GM23248 (cell line): Measurements from ENCODE around the gene DAB2IP. TPM values are rescaled to one million over a fixed set of nuclear protein-coding genes. Genes with fewer than 3 reads are reported as not detected.

Experiments
- DNase-seq: peaks from one replicate; pipeline ENCODE4 v3.0.0-alpha.2; 2015
- H2AFZ ChIP-seq: fragments of 200-600 bp; sonication (generic); 2 replicates; pipeline ENCODE4 v1.6.1; 2016; ENCODE audit warnings: antibody characterized with exemption
- H3F3A ChIP-seq: fragments of 200-600 bp; sonication (generic); 2 replicates; pipeline ENCODE4 v1.6.1; 2016; ENCODE audit warnings: mild to moderate bottlenecking, antibody characterized with exemption, mixed run types; ENCODE audit not compliant: insufficient read depth
- H3K27ac ChIP-seq: fragments of 200-600 bp; sonication (generic); 2 replicates; pipeline ENCODE4 v1.5.1; 2016; ENCODE audit warnings: mild to moderate bottlenecking
- H3K27me3 ChIP-seq: fragments of 200-600 bp; sonication (generic); replicated peaks from 2 replicates; pipeline ENCODE4 v1.6.1; 2016; ENCODE audit warnings: mild to moderate bottlenecking; ENCODE audit not compliant: insufficient read depth
- H3K36me3 ChIP-seq: fragments of 200-600 bp; sonication (generic); 2 replicates; pipeline ENCODE4 v1.6.1; 2016; ENCODE audit warnings: low read depth, mild to moderate bottlenecking
- H3K4me1 ChIP-seq: fragments of 200-600 bp; sonication (generic); 2 replicates; pipeline ENCODE4 v1.6.1; 2016; ENCODE audit warnings: mild to moderate bottlenecking; ENCODE audit not compliant: insufficient read depth
- H3K4me2 ChIP-seq: fragments of 200-600 bp; sonication (generic); one replicate; pipeline ENCODE4 v1.6.1; 2016; ENCODE audit warnings: mild to moderate bottlenecking; ENCODE audit not compliant: unreplicated experiment
- H3K4me3 ChIP-seq: fragments of 200-600 bp; sonication (generic); 2 replicates; pipeline ENCODE4 v1.5.1; 2016; ENCODE audit warnings: mild to moderate bottlenecking
- H3K79me2 ChIP-seq: fragments of 200-600 bp; sonication (generic); 2 replicates; pipeline ENCODE4 v1.6.1; 2016; ENCODE audit warnings: mild to moderate bottlenecking; ENCODE audit not compliant: insufficient read depth
- H3K9ac ChIP-seq: fragments of 200-600 bp; sonication (generic); 2 replicates; pipeline ENCODE4 v1.6.1; 2016; ENCODE audit warnings: mild to moderate bottlenecking
- H3K9me2 ChIP-seq: fragments of 200-600 bp; sonication (generic); 2 replicates; pipeline ENCODE4 v1.6.1; 2016; ENCODE audit warnings: mixed run types, mild to moderate bottlenecking, moderate library complexity; ENCODE audit not compliant: insufficient read depth
- H3K9me3 ChIP-seq: fragments of 200-600 bp; sonication (generic); one replicate; pipeline ENCODE4 v1.6.1; 2017; ENCODE audit warnings: low read depth
- H4K20me1 ChIP-seq: fragments of 200-600 bp; sonication (generic); 2 replicates; pipeline ENCODE4 v1.6.0; 2016; ENCODE audit not compliant: insufficient read depth
- EZH2 ChIP-seq: fragments of 200-600 bp; sonication (generic); IDR thresholded peaks from 2 replicates; pipeline ENCODE4 v1.6.1; 2018; ENCODE audit warnings: antibody characterized with exemption, mild to moderate bottlenecking; ENCODE audit not compliant: insufficient read depth, poor library complexity, severe bottlenecking
- EZH2phosphoT487 ChIP-seq: fragments of 200-600 bp; sonication (generic); IDR thresholded peaks from 2 replicates; pipeline ENCODE4 v1.6.1; 2018; ENCODE audit warnings: antibody characterized with exemption, moderate library complexity, mild to moderate bottlenecking, low read depth; ENCODE audit not compliant: insufficient read depth
- WGBS, 2 experiments: methylation state at CpG; one replicate each; pipeline ENCODE4 v1.1.6; 2015 to 2017; ENCODE audit warnings: low lambda C conversion rate in 2 of 2, low coverage in 1 of 2; ENCODE audit errors: missing lambda C conversion rate in 2 of 2; 5-methylcytosine and 5-hydroxymethylcytosine counted together
- in situ Hi-C: fragments of 300-500 bp; cut with MboI; formaldehyde crosslinking; loops from 2 replicates; pipeline ENCODE4 v1.15.0; 2020
- polyA plus RNA-seq: library from polyadenylated mRNA; unstranded; fragments of >200 nt; fragmentation: Nextera tagmentation; extraction: Ambion mirVana; gene quantifications from 2 replicates; pipeline ENCODE4 v1.2.1, GENCODE V29; 2016
- total RNA-seq: library from RNA; depleted of rRNA; stranded (reverse); fragments of >200 nt; shearing (Covaris generic); gene quantifications from 2 replicates; pipeline ENCODE4 v1.2.3, GENCODE V29; 2014

DAB2IP gene
- total and polyA plus RNA-seq, 2 experiments from 2014 or later = 2.6 to 19.7 TPM

DNA sequence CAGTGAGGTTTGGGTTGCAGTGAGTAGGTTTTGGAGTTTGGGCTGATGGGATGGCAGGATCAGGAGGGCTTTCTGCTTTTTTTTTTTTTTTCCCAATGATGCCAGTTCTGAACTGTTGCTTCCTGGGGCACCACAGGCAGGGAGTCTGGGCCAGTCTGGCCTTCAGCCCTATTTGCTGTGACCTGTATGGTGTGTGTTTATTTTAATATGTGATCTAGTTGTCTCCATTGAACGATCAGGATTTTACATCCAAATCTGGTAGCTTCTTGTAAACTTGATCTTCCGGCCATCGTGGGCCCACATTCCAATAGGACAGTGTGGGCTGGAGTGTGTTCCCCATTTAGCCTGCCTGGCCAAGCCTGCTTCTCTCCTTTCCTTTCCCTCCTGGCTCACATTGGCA is 25.8 kb upstream of the DAB2IP start:
- H3K4me3 ChIP-seq = no peak overlapping the region
- no peak for TF ChIP-seq EZH2
- TF ChIP-seq EZH2phosphoT487 = no peak
- H3K27ac ChIP-seq = no peak overlapping the region
- H2AFZ ChIP-seq = no peak overlapping the region
- no peaks in the 10 kb centered on the region for H3K9me3 ChIP-seq
- no peaks in the 10 kb centered on the region for H3K4me1 ChIP-seq
- no peaks in the 10 kb centered on the region for H3K27me3 ChIP-seq
- H3K4me2 ChIP-seq = no peak overlapping the region
- no peak overlapping the region for H3K9ac ChIP-seq
- in situ Hi-C loops = no loop called here
- DNase-seq = no peak
- H3F3A ChIP-seq = no peaks in the 10 kb centered on the region
- no peaks in the 10 kb centered on the region for H3K9me2 ChIP-seq
- H3K36me3 ChIP-seq = no peaks in the 10 kb centered on the region
- H3K79me2 ChIP-seq = no peaks in the 10 kb centered on the region
- no peaks in the 10 kb centered on the region for H4K20me1 ChIP-seq
- 85 to 86% methylated on average over 3 of the region's 3 CpGs for WGBS, 2 experiments

DNA sequence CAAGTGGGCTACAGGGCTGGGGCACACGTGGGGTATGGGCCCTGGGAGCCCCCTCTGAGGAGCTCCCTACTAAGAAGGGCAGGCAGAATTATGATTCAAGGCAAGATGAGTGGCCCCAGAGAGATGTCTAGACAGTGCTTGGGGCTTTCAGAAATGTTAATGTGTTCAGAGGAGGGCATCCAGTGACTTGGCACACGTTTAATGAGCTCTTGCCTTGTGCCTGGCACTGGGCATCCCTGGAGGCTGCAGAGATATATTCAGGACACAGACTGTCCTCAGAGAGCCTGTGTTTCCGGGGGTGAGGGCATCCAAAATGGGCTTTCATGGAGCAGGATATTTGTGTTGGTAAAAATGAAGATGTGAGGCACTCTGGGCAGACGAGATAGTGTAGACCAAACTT is 25.4 kb upstream of the DAB2IP start:
- no peak for TF ChIP-seq EZH2
- no peak overlapping the region for H3K27ac ChIP-seq
- no peak for DNase-seq
- no peaks in the 10 kb centered on the region for H3K79me2 ChIP-seq
- H3K4me2 ChIP-seq = no peak overlapping the region
- no peak overlapping the region for H3K9ac ChIP-seq
- no peaks in the 10 kb centered on the region for H3F3A ChIP-seq
- H3K4me3 ChIP-seq = no peak overlapping the region
- no peaks in the 10 kb centered on the region for H3K27me3 ChIP-seq
- no peaks in the 10 kb centered on the region for H4K20me1 ChIP-seq
- H3K9me2 ChIP-seq = no peaks in the 10 kb centered on the region
- no peaks in the 10 kb centered on the region for H3K9me3 ChIP-seq
- H3K4me1 ChIP-seq = no peaks in the 10 kb centered on the region
- no peak overlapping the region for H2AFZ ChIP-seq
- H3K36me3 ChIP-seq = no peaks in the 10 kb centered on the region
- WGBS, 2 experiments = 68 to 70% methylated on average over 4 of the region's 4 CpGs
- in situ Hi-C loops = no loop called here

DNA sequence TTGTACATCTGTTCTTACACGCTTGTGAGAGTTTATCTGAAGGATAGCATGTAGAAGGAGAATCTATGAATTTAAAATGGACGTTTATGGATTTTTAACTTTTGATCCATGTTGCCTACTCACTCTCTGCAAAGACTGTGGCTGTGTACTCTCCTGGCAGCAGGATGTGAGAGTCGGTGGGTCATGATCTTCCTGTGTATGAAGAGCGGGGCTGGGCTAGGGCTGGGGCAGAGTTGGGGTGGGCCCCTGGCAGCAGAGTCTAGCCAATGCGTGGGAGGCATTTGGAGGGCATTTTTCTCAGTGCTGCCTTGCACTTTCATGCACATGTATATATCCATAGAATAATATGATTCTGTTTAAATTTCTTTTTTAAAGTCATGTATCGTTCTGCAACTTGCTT is 24.0 kb upstream of the DAB2IP start:
- Histone ChIP-seq H3K4me2 (no peak overlapping the region), H3K27me3 (no peaks in the 10 kb centered on the region), H3K9ac (no peak overlapping the region), H3K79me2 (no peaks in the 10 kb centered on the region), H3F3A (no peaks in the 10 kb centered on the region), H3K9me2 (no peaks in the 10 kb centered on the region), H2AFZ (no peak overlapping the region), H3K36me3 (no peaks in the 10 kb centered on the region), H3K9me3 (no peaks in the 10 kb centered on the region), H4K20me1 (no peaks in the 10 kb centered on the region), H3K4me3 (no peak overlapping the region), H3K4me1 (no peaks in the 10 kb centered on the region), H3K27ac (no peak overlapping the region)
- 85 to 86% methylated on average over 6 of the region's 6 CpGs for WGBS, 2 experiments
- TF ChIP-seq EZH2 (no peak), EZH2phosphoT487 (no peak)
- DNase-seq = no peak
- in situ Hi-C loops = no loop called here

DNA sequence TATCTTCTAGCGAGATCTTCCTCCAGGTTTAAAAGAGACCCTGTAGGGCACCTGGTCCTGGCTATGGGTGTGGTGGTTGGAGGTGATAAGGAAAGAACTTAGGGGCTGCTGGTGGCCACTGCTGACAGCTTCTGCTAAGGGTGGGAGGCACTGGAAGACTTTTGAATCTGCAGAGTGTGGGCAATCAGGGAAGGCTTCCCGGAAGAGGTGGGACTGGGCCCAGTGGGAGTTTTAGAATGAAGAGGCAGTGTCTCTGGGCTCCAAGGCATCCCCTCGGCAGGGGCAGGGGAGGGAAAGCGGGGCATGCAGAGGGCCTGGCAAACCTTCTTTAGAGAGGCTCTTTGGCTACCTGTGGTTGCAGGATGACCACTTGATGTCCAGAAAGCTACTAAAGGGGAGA is 23.0 kb upstream of the DAB2IP start:
- in situ Hi-C loops = no loop called here
- Histone ChIP-seq H3K9ac (no peak overlapping the region), H3K27me3 (no peaks in the 10 kb centered on the region), H3F3A (no peaks in the 10 kb centered on the region), H3K4me1 (no peaks in the 10 kb centered on the region), H3K27ac (no peak overlapping the region), H4K20me1 (no peaks in the 10 kb centered on the region), H3K4me2 (no peak overlapping the region), H3K79me2 (no peaks in the 10 kb centered on the region), H3K9me3 (no peaks in the 10 kb centered on the region), H2AFZ (no peak overlapping the region), H3K4me3 (no peak overlapping the region), H3K36me3 (no peaks in the 10 kb centered on the region), H3K9me2 (no peaks in the 10 kb centered on the region)
- 95 to 97% methylated on average over 4 of the region's 4 CpGs for WGBS, 2 experiments
- DNase-seq = no peak
- TF ChIP-seq EZH2phosphoT487 (no peak), EZH2 (no peak)

DNA sequence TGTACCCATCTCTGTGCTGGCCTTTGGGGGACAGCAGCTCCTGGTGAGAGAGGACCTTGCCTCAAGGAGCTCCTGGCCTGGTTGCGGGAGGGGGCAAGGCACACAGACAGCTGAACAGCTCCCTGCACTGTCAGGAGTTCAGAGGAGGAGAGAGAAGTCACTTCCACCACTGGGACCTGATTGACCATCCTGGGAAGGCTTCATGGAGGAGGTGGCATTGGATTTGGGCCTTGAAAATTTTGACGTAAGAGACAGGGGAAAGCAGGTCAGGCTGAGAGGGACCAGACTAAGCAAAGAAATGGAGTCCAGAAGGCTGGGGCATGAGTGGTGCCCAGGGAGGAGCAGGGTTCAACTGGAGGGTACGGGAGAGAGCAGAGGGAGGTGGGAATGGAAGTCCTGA is 20.3 kb upstream of the DAB2IP start:
- in situ Hi-C loops = no loop called here
- DNase-seq = no peak
- TF ChIP-seq EZH2 (no peak), EZH2phosphoT487 (no peak)

More for the DNA sequence above, 20.3 kb upstream of the DAB2IP start:
- no peaks in the 10 kb centered on the region for H4K20me1 ChIP-seq
- no peaks in the 10 kb centered on the region for H3K27me3 ChIP-seq
- no peak overlapping the region for H3K4me2 ChIP-seq
- no peak overlapping the region for H3K9ac ChIP-seq
- 78 to 86% methylated on average over 3 of the region's 3 CpGs for WGBS, 2 experiments
- no peaks in the 10 kb centered on the region for H3K36me3 ChIP-seq
- H3K9me2 ChIP-seq = no peaks in the 10 kb centered on the region
- no peaks in the 10 kb centered on the region for H3K79me2 ChIP-seq
- no peak overlapping the region for H2AFZ ChIP-seq
- H3K9me3 ChIP-seq = no peaks in the 10 kb centered on the region
- no peak overlapping the region for H3K4me3 ChIP-seq
- H3K4me1 ChIP-seq = no peaks in the 10 kb centered on the region
- no peak overlapping the region for H3K27ac ChIP-seq
- H3F3A ChIP-seq = no peaks in the 10 kb centered on the region
